Skeletal muscle tissue (tissue), 4 donors: ENCODE results near the gene CMTM3. TPM values are rescaled to one million over a fixed set of nuclear protein-coding genes. Genes with fewer than 3 reads are reported as not detected.
A peak's percentile ranks its signal among the peaks of the same experiment; 100 is the strongest.
"Not testable (repeated sequence)": the region's sequence is repeated elsewhere in the genome, so short reads cannot be mapped to it uniquely, and the experiment has no call there.

ENCODE experiments used
- H3K27ac ChIP-seq: one replicate; pipeline ENCODE4 v1.7.0; 2013; ENCODE audit warnings: mild to moderate bottlenecking, low read depth, low read length, inconsistent platforms
- H3K27me3 ChIP-seq, 3 donors: one replicate each; pipeline ENCODE4 v1.7.0; 2013; ENCODE audit warnings: low read length in 3 of 3; ENCODE audit not compliant: control insufficient read depth in 3 of 3, insufficient read depth in 3 of 3
- H3K36me3 ChIP-seq, 3 donors: one replicate each; pipeline ENCODE4 v1.7.0; 2013; ENCODE audit warnings: low read length in 3 of 3; ENCODE audit not compliant: control insufficient read depth in 3 of 3, insufficient read depth in 3 of 3
- H3K4me1 ChIP-seq, 3 donors: one replicate each; pipeline ENCODE4 v1.7.0; 2013; ENCODE audit warnings: low read length in 3 of 3, mild to moderate bottlenecking in 3 of 3; ENCODE audit not compliant: control insufficient read depth in 3 of 3, insufficient read depth in 3 of 3
- H3K4me3 ChIP-seq, 3 donors: one replicate each; pipeline ENCODE4 v1.7.0; 2013; ENCODE audit warnings: low read length in 3 of 3
- H3K9ac ChIP-seq, 3 donors: one replicate each; pipeline ENCODE4 v1.7.0; 2013; ENCODE audit warnings: low read length in 3 of 3, mild to moderate bottlenecking in 3 of 3, moderate library complexity in 2 of 3, low read depth in 1 of 3
- H3K9me3 ChIP-seq, 3 donors: one replicate each; pipeline ENCODE4 v1.7.0; 2013; ENCODE audit warnings: low read length in 3 of 3; ENCODE audit not compliant: control insufficient read depth in 3 of 3
- total RNA-seq: library from RNA; depleted of rRNA; stranded (reverse); fragments of >200 nt; gene quantifications from one replicate; pipeline ENCODE4 v1.2.3, GENCODE V29; 2014
- donor health status: Osteomylitis.

The CMTM3 gene
- 23.0 TPM for total RNA-seq

- H3K27me3 ChIP-seq: peaks cover 3 to 26% (median 18%) of the 10 kb centered on the region in 3 donors
- peak within 1 kb of the TSS; percentile 61 to 73 (median 62) for H3K9ac ChIP-seq
- H3K4me1 ChIP-seq: peaks cover 18 to 28% (median 25%) of the 10 kb centered on the region in 3 donors
- H3K36me3 ChIP-seq: peaks cover 0 to under 1% (median 0%) of the 10 kb centered on the region in 3 donors
- H3K27ac ChIP-seq: peak within 1 kb of the TSS; percentile 68
- peak within 1 kb of the TSS; percentile 60 to 71 (median 70) for H3K4me3 ChIP-seq
- no peaks in the 10 kb centered on the region for H3K9me3 ChIP-seq
Measured at GRCh38 chr16:66604376-66605176, at the start of gene CMTM3. Gene CMTM3, plus strand, starts transcription at chr16:66604704. Its CDS starts 102 bp downstream, at chr16:66604806.

DNA sequence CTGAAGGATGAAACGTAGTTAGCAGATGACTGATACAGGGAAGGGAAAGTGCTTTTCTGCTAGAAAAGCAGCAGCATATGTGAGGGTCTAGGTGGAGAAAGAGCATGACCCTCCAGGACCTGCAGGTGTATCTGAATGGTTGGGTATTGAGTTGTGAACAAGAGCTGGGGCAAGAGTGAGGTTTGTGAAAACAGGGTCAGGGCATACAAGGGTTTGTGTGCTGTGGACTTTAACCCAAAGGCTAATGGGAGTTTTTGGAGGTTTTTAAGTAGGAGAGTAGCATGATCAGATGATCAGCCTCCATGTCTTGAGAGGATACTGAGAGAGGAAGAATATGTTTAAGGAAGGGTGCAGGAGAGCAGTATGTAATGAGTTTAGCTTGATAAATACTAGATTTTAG lies 44.4 kb upstream of the CMTM3 start:
- Histone ChIP-seq H3K27me3 (no peaks in the 10 kb centered on the region), H3K4me1 (no peaks in the 10 kb centered on the region), H3K9me3 (no peaks in the 10 kb centered on the region), H3K9ac (no peak overlapping the region), H3K36me3 (peaks cover 2 to 7% (median 3%) of the 10 kb centered on the region in 3 donors), H3K27ac (no peak overlapping the region), H3K4me3 (no peak overlapping the region)

- H3K27ac ChIP-seq: no peak overlapping the region
- H3K9ac ChIP-seq: no peak overlapping the region
- H3K4me3 ChIP-seq: no peak overlapping the region
- no peaks in the 10 kb centered on the region for H3K4me1 ChIP-seq
- peaks cover 2 to 10% (median 5%) of the 10 kb centered on the region in 3 donors for H3K36me3 ChIP-seq
- H3K9me3 ChIP-seq: no peaks in the 10 kb centered on the region
- H3K27me3 ChIP-seq: no peaks in the 10 kb centered on the region
Measured at GRCh38 chr16:66561381-66562080, 43.0 kb upstream of the CMTM3 start.

GRCh38 chr16:66562409-66562808 lies 42.1 kb upstream of the CMTM3 start:
- no peaks in the 10 kb centered on the region for H3K27me3 ChIP-seq
- H3K36me3 ChIP-seq: peaks cover 2 to 13% (median 9%) of the 10 kb centered on the region in 3 donors
- no peak overlapping the region for H3K4me3 ChIP-seq
- H3K9me3 ChIP-seq: no peaks in the 10 kb centered on the region
- H3K4me1 ChIP-seq: no peaks in the 10 kb centered on the region
- H3K9ac ChIP-seq: no peak overlapping the region
- no peak overlapping the region for H3K27ac ChIP-seq

- Histone ChIP-seq H3K9ac (no peak overlapping the region), H3K9me3 (no peaks in the 10 kb centered on the region), H3K4me3 (no peak overlapping the region), H3K36me3 (peaks cover 2 to 13% (median 9%) of the 10 kb centered on the region in 3 donors), H3K27ac (no peak overlapping the region), H3K27me3 (no peaks in the 10 kb centered on the region), H3K4me1 (no peaks in the 10 kb centered on the region)
Measured at GRCh38 chr16:66562986-66563385, 41.5 kb upstream of the CMTM3 start.

- H3K27me3 ChIP-seq: no peaks in the 10 kb centered on the region
- no peaks in the 10 kb centered on the region for H3K9me3 ChIP-seq
- no peak overlapping the region for H3K27ac ChIP-seq
- H3K4me3 ChIP-seq: no peak overlapping the region
- H3K9ac ChIP-seq: no peak overlapping the region
- H3K36me3 ChIP-seq: peaks cover 0 to 13% (median 9%) of the 10 kb centered on the region in 3 donors
- no peaks in the 10 kb centered on the region for H3K4me1 ChIP-seq
Measured at GRCh38 chr16:66563574-66564334, 40.8 kb upstream of the CMTM3 start.

GRCh38 chr16:66566051-66566901 lies 38.2 kb upstream of the CMTM3 start, which contains the start of gene CMTM1:
Gene CMTM1, plus strand, starts transcription at chr16:66566439. Its CDS starts 75 bp downstream, at chr16:66566514.
- Histone ChIP-seq H3K4me1 (no peaks in the 10 kb centered on the region), H3K27ac (no peak within 1 kb of the TSS), H3K27me3 (no peaks in the 10 kb centered on the region), H3K9ac (no peak within 1 kb of the TSS), H3K4me3 (no peak within 1 kb of the TSS), H3K36me3 (peaks cover 0 to 9% (median 6%) of the 10 kb centered on the region in 3 donors), H3K9me3 (no peaks in the 10 kb centered on the region)

DNA sequence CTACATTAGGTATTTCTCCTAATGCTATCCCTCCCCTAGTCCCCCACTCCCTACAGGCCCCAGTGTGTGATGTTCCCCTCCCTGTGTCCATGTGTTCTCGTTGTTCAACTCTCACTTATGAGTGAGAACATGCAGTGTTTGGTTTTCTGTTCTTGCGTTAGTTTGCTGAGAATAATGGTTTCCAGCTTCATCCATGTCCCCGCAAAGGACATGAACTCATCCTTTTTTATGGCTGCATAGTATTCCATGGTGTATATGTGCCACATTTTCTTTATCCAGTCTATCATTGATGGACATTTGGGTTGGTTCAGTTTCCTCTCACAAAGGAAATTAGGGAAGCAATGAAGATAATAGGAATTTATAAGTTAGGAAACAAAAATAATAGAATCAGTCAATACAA lies 37.2 kb upstream of the CMTM3 start:
- not testable (repeated sequence) for H3K9ac ChIP-seq, H3K27ac ChIP-seq, H3K36me3 ChIP-seq, H3K4me3 ChIP-seq, H3K4me1 ChIP-seq, H3K9me3 ChIP-seq, H3K27me3 ChIP-seq

GRCh38 chr16:66568355-66568754 lies 36.1 kb upstream of the CMTM3 start:
- no peaks in the 10 kb centered on the region for H3K9me3 ChIP-seq
- no peak overlapping the region for H3K27ac ChIP-seq
- peaks cover 0 to 3% (median 0%) of the 10 kb centered on the region in 3 donors for H3K27me3 ChIP-seq
- peaks cover 0 to 9% (median 6%) of the 10 kb centered on the region in 3 donors for H3K36me3 ChIP-seq
- H3K4me1 ChIP-seq: no peaks in the 10 kb centered on the region
- no peak overlapping the region for H3K9ac ChIP-seq
- H3K4me3 ChIP-seq: no peak overlapping the region
